Stimulated activated CD8-positive, alpha-beta memory T cell treated with anti-CD3 and anti-CD28 coated beads, Interleukin-4, amount 100 ng/mL, for 1 hour (primary cell): ENCODE measurements around the gene NT5DC3.

Source experiments
- DNase-seq, 2 donors: peaks; one replicate each; pipeline ENCODE4 v3.0.0-alpha.2; 2020; ENCODE audit warnings: low read depth in 2 of 2, low spot score in 1 of 2

The NT5DC3 gene

GRCh38 chr12:103756443-103756842, 84.6 kb downstream of the NT5DC3 start:
- DNase-seq, result no peak

- no peak for DNase-seq
These were observed 85.6 kb downstream of the NT5DC3 start for GRCh38 chr12:103755425-103755824.

- no peak for DNase-seq
These were observed 89.4 kb downstream of the NT5DC3 start for GRCh38 chr12:103751600-103751999.

- DNase-seq, result no peak
These were observed 89.9 kb downstream of the NT5DC3 start for GRCh38 chr12:103751171-103751570.

GRCh38 chr12:103748875-103749274, 92.2 kb downstream of the NT5DC3 start:
- no peak for DNase-seq

- DNase-seq, result no peak
These were observed 93.0 kb downstream of the NT5DC3 start for GRCh38 chr12:103748002-103748401.

GRCh38 chr12:103745962-103746361, 95.1 kb downstream of the NT5DC3 start:
- no peak for DNase-seq

- no peak for DNase-seq
These were observed 97.2 kb downstream of the NT5DC3 start for GRCh38 chr12:103743788-103744187.

GRCh38 chr12:103742349-103742932, 98.6 kb downstream of the NT5DC3 start:
- no peak for DNase-seq

GRCh38 chr12:103737881-103738280, 103.2 kb downstream of the NT5DC3 start:
- no peak for DNase-seq

GRCh38 chr12:103736572-103736971, 104.5 kb downstream of the NT5DC3 start:
- no peak for DNase-seq

- no peak for DNase-seq
These were observed 105.7 kb downstream of the NT5DC3 start for GRCh38 chr12:103735291-103735690.

- DNase-seq, result no peak
These were observed 106.2 kb downstream of the NT5DC3 start for GRCh38 chr12:103734863-103735262.

- DNase-seq, result no peak
These were observed 109.5 kb downstream of the NT5DC3 start for GRCh38 chr12:103731539-103731938.

- no peak for DNase-seq
These were observed 111.5 kb downstream of the NT5DC3 start for GRCh38 chr12:103729499-103729898.

GRCh38 chr12:103728323-103728722, 112.7 kb downstream of the NT5DC3 start:
- no peak for DNase-seq

- DNase-seq, result no peak
These were observed 113.4 kb downstream of the NT5DC3 start for GRCh38 chr12:103727638-103728037.

- no peak for DNase-seq
These were observed 115.6 kb downstream of the NT5DC3 start for GRCh38 chr12:103725398-103725797.
